PFSK-1 (cell line): ENCODE measurements around the gene TTC12.

Experiments
- FOXP2 ChIP-seq: optimal IDR thresholded peaks from 2 replicates; pipeline ENCODE3; 2011; ENCODE audit warnings: borderline replicate concordance, control low read depth, inconsistent platforms; ENCODE audit not compliant: insufficient read depth; ENCODE audit errors: extremely low read length, extremely low read depth
- POLR2AphosphoS5 ChIP-seq: IDR thresholded peaks from 2 replicates; pipeline ENCODE4 v1.6.1; 2012; ENCODE audit warnings: low read depth, mild to moderate bottlenecking, control low read depth, low read length, moderate library complexity
- SIN3A ChIP-seq: IDR thresholded peaks from 2 replicates; pipeline ENCODE4 v1.6.1; 2012; ENCODE audit warnings: mild to moderate bottlenecking, low read length, moderate library complexity, borderline replicate concordance; ENCODE audit not compliant: insufficient read depth
- TAF1 ChIP-seq: IDR thresholded peaks from 2 replicates; pipeline ENCODE4 v1.6.1; 2012; ENCODE audit warnings: low read length, control low read depth, borderline replicate concordance; ENCODE audit not compliant: insufficient read depth
- TF ChIP-seq, protein P1 (sequence below), 2 experiments: IDR thresholded peaks; 2 replicates each; pipeline versions ENCODE4 v1.6.1 to v1.8.0; 2011 to 2012; ENCODE audit warnings: low read depth in 2 of 2, low read length in 2 of 2, control low read depth in 1 of 2, inconsistent platforms in 1 of 2, mild to moderate bottlenecking in 1 of 2, moderate library complexity in 1 of 2; ENCODE audit not compliant: insufficient read depth in 1 of 2

GRCh38 chr11:113277907-113278306 is 36.5 kb upstream of the TTC12 start:
- no peak for TF ChIP-seq POLR2AphosphoS5
- TF ChIP-seq, protein P1, sequence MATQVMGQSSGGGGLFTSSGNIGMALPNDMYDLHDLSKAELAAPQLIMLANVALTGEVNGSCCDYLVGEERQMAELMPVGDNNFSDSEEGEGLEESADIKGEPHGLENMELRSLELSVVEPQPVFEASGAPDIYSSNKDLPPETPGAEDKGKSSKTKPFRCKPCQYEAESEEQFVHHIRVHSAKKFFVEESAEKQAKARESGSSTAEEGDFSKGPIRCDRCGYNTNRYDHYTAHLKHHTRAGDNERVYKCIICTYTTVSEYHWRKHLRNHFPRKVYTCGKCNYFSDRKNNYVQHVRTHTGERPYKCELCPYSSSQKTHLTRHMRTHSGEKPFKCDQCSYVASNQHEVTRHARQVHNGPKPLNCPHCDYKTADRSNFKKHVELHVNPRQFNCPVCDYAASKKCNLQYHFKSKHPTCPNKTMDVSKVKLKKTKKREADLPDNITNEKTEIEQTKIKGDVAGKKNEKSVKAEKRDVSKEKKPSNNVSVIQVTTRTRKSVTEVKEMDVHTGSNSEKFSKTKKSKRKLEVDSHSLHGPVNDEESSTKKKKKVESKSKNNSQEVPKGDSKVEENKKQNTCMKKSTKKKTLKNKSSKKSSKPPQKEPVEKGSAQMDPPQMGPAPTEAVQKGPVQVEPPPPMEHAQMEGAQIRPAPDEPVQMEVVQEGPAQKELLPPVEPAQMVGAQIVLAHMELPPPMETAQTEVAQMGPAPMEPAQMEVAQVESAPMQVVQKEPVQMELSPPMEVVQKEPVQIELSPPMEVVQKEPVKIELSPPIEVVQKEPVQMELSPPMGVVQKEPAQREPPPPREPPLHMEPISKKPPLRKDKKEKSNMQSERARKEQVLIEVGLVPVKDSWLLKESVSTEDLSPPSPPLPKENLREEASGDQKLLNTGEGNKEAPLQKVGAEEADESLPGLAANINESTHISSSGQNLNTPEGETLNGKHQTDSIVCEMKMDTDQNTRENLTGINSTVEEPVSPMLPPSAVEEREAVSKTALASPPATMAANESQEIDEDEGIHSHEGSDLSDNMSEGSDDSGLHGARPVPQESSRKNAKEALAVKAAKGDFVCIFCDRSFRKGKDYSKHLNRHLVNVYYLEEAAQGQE (IDR thresholded peaks at IDR 0.05; ENCODE audit: insufficient read depth in 1 of 2, low read depth in 2 of 2, low read length in 2 of 2): no peak
- no peak for TF ChIP-seq SIN3A
- TF ChIP-seq FOXP2: no peak
- TF ChIP-seq TAF1: no peak
